ENCODE data around the gene ASCC1. TPM values are rescaled to one million over a fixed set of nuclear protein-coding genes. Genes with fewer than 3 reads are reported as not detected.

Gene ASCC1
- total and polyA plus RNA-seq, 2 donors (not counting 1 experiment from before 2014, with no cell fraction given) = 40.2 to 42.1 TPM

GRCh38 chr10:72093450-72093849 is 122.6 kb downstream of the ASCC1 start:
- H3K4me2 ChIP-seq (ENCODE audit: extremely low read depth, insufficient read depth, low read length) = no peak overlapping the region
- no peak for DNase-seq (ENCODE audit: low read depth in 2 of 2)
- no peak overlapping the region for H2AFZ ChIP-seq (ENCODE audit: low read length)
- H3K9ac ChIP-seq (ENCODE audit: insufficient read depth, low read length) = no peak overlapping the region
- no peaks in the 10 kb centered on the region for H3K79me2 ChIP-seq (ENCODE audit: control insufficient read depth, insufficient read depth, low read length)
- TF ChIP-seq EZH2 (IDR thresholded peaks at IDR 0.05; ENCODE audit: low read length, missing control alignments) = no peak
- TF ChIP-seq, protein P1, sequence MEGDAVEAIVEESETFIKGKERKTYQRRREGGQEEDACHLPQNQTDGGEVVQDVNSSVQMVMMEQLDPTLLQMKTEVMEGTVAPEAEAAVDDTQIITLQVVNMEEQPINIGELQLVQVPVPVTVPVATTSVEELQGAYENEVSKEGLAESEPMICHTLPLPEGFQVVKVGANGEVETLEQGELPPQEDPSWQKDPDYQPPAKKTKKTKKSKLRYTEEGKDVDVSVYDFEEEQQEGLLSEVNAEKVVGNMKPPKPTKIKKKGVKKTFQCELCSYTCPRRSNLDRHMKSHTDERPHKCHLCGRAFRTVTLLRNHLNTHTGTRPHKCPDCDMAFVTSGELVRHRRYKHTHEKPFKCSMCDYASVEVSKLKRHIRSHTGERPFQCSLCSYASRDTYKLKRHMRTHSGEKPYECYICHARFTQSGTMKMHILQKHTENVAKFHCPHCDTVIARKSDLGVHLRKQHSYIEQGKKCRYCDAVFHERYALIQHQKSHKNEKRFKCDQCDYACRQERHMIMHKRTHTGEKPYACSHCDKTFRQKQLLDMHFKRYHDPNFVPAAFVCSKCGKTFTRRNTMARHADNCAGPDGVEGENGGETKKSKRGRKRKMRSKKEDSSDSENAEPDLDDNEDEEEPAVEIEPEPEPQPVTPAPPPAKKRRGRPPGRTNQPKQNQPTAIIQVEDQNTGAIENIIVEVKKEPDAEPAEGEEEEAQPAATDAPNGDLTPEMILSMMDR (conservative IDR thresholded peaks at IDR 0.05 in 1 of 2, IDR thresholded peaks at IDR 0.05 in 1 of 2; ENCODE audit: low read depth in 1 of 2, low read length in 2 of 2) = no peak
- peaks cover 10% of the 10 kb centered on the region for H3K4me1 ChIP-seq (ENCODE audit: control insufficient read depth, extremely low read depth, insufficient read depth, low read length)
- H3K9me3 ChIP-seq (ENCODE audit: control insufficient read depth, insufficient read depth, low read depth, low read length) = no peaks in the 10 kb centered on the region
- H3K27me3 ChIP-seq (ENCODE audit: control insufficient read depth, insufficient read depth, low read length) = peaks cover 6% of the 10 kb centered on the region
- H3K36me3 ChIP-seq (ENCODE audit: control insufficient read depth, insufficient read depth, low read length) = no peaks in the 10 kb centered on the region
- no peak overlapping the region for H3K4me3 ChIP-seq (replicated peaks in 1 of 4; ENCODE audit: control extremely low read depth in 1 of 4, insufficient read depth in 1 of 4, low read depth in 3 of 4, low read length in 4 of 4)
- H3K27ac ChIP-seq (ENCODE audit: insufficient read depth, low read length) = no peak overlapping the region
- no peaks in the 10 kb centered on the region for H4K20me1 ChIP-seq (ENCODE audit: control insufficient read depth, extremely low read depth, insufficient read depth, low read length)

- Histone ChIP-seq H3K27ac (ENCODE audit: insufficient read depth, low read length) (no peak overlapping the region), H3K27me3 (ENCODE audit: control insufficient read depth, insufficient read depth, low read length) (peaks cover 11% of the 10 kb centered on the region), H4K20me1 (ENCODE audit: control insufficient read depth, extremely low read depth, insufficient read depth, low read length) (no peaks in the 10 kb centered on the region), H3K79me2 (ENCODE audit: control insufficient read depth, insufficient read depth, low read length) (no peaks in the 10 kb centered on the region), H3K9ac (ENCODE audit: insufficient read depth, low read length) (no peak overlapping the region), H2AFZ (ENCODE audit: low read length) (no peak overlapping the region), H3K4me3 (replicated peaks in 1 of 4; ENCODE audit: control extremely low read depth in 1 of 4, insufficient read depth in 1 of 4, low read depth in 3 of 4, low read length in 4 of 4) (no peak overlapping the region), H3K4me2 (ENCODE audit: extremely low read depth, insufficient read depth, low read length) (no peak overlapping the region), H3K4me1 (ENCODE audit: control insufficient read depth, extremely low read depth, insufficient read depth, low read length) (peaks cover 9% of the 10 kb centered on the region), H3K9me3 (ENCODE audit: control insufficient read depth, insufficient read depth, low read depth, low read length) (no peaks in the 10 kb centered on the region), H3K36me3 (ENCODE audit: control insufficient read depth, insufficient read depth, low read length) (no peaks in the 10 kb centered on the region)
- DNase-seq (ENCODE audit: low read depth in 2 of 2) = no peak
- TF ChIP-seq, protein P1 (conservative IDR thresholded peaks at IDR 0.05 in 1 of 2, IDR thresholded peaks at IDR 0.05 in 1 of 2; ENCODE audit: low read depth in 1 of 2, low read length in 2 of 2) = no peak
- TF ChIP-seq EZH2 (IDR thresholded peaks at IDR 0.05; ENCODE audit: low read length, missing control alignments) = no peak
These were observed 123.1 kb downstream of the ASCC1 start for GRCh38 chr10:72092987-72093386.

GRCh38 chr10:72092171-72092924 is 123.7 kb downstream of the ASCC1 start:
- Histone ChIP-seq H3K4me2 (ENCODE audit: extremely low read depth, insufficient read depth, low read length) (no peak overlapping the region), H3K27ac (ENCODE audit: insufficient read depth, low read length) (no peak overlapping the region), H2AFZ (ENCODE audit: low read length) (no peak overlapping the region), H3K4me3 (replicated peaks in 1 of 4; ENCODE audit: control extremely low read depth in 1 of 4, insufficient read depth in 1 of 4, low read depth in 3 of 4, low read length in 4 of 4) (no peak overlapping the region), H3K79me2 (ENCODE audit: control insufficient read depth, insufficient read depth, low read length) (no peaks in the 10 kb centered on the region), H3K36me3 (ENCODE audit: control insufficient read depth, insufficient read depth, low read length) (no peaks in the 10 kb centered on the region), H3K9me3 (ENCODE audit: control insufficient read depth, insufficient read depth, low read depth, low read length) (no peaks in the 10 kb centered on the region), H3K9ac (ENCODE audit: insufficient read depth, low read length) (no peak overlapping the region), H3K27me3 (ENCODE audit: control insufficient read depth, insufficient read depth, low read length) (peaks cover 17% of the 10 kb centered on the region), H4K20me1 (ENCODE audit: control insufficient read depth, extremely low read depth, insufficient read depth, low read length) (no peaks in the 10 kb centered on the region), H3K4me1 (ENCODE audit: control insufficient read depth, extremely low read depth, insufficient read depth, low read length) (peaks cover 5% of the 10 kb centered on the region)
- TF ChIP-seq EZH2 (IDR thresholded peaks at IDR 0.05; ENCODE audit: low read length, missing control alignments) = no peak
- TF ChIP-seq, protein P1 (conservative IDR thresholded peaks at IDR 0.05 in 1 of 2, IDR thresholded peaks at IDR 0.05 in 1 of 2; ENCODE audit: low read depth in 1 of 2, low read length in 2 of 2) = no peak
- DNase-seq (ENCODE audit: low read depth in 2 of 2) = no peak
